Measurements from ENCODE around the gene SLC6A20. TPM values are rescaled to one million over a fixed set of nuclear protein-coding genes. Genes with fewer than 3 reads are reported as not detected.
"Not testable (repeated sequence)": the region's sequence is repeated elsewhere in the genome, so short reads cannot be mapped to it uniquely, and the experiment has no call there.

SLC6A20 gene
- polyA plus RNA-seq, 4 donors = 0.03 to 0.15 (median 0.08) TPM

- no peak for DNase-seq (ENCODE audit: low read depth in 4 of 4, low spot score in 3 of 4)
Measured at GRCh38 chr3:45761831-45762230, 34.5 kb downstream of the SLC6A20 start.

GRCh38 chr3:45760878-45761711 is 35.2 kb downstream of the SLC6A20 start:
- peak in 1 of 4 donors; percentile 29 for DNase-seq (ENCODE audit: low read depth in 4 of 4, low spot score in 3 of 4)

GRCh38 chr3:45759851-45760250 is 36.5 kb downstream of the SLC6A20 start:
- DNase-seq (ENCODE audit: low read depth in 4 of 4, low spot score in 3 of 4) = no peak

DNA sequence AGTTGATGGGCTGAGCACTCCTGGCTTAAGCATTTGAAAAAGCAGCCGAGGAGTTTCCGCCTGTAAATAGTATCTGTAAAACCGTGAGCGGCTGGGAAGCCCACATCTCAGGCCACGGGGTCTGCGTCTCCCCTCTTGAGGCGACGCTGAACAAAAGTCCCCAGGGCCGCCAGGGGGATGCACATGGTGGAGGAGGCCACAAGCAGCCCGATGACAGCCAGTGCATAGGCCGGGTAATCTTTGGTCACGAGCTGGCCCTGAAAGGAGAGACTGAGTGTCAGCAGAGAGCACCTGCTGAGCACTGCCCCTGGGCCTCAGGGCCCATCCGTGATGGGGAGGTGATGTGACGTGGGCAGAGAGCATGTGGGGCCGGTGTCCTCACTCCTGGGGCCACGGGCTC is 37.5 kb downstream of the SLC6A20 start:
- DNase-seq (ENCODE audit: low read depth in 4 of 4, low spot score in 3 of 4) = no peak

DNA sequence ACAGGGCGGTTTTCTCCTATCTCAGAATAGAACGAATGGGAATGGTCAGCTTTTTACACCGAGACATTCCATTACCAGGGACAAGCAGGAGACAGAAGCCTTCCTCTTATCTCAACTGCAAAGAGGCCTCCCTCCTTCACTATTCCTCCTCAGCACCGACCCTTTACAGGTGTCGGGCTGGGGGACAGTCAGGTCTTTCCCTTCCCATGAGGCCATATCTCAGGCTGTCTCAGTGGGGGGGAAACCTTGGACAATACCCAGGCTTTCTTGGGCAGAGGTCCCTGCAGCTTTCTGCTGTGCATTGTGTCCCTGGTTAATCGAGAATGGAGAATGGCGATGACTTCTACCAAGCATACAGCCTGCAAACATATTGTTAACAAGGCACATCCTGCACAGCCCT is 39.2 kb downstream of the SLC6A20 start:
- not testable (repeated sequence) for DNase-seq (ENCODE audit: low read depth in 4 of 4, low spot score in 3 of 4)

DNA sequence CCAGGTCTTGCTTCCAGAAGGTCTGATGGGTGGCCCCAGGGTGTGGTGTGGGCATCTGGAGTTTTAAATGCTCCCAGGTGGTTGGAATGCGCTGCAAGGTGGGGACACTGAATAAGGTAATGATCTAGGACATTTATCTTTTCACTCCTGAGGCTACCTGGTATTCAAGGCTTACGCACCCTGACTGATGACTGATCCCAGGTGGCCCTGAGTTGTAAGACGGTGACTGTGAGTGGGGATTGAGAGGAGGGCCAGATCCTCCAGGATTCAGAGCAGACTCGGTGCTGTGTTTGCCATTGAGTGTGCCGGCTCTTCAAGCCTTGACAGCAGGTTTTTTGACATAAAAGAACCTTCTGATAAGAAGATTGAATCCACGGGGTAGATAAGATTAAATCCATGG is 40.3 kb downstream of the SLC6A20 start:
- no peak for DNase-seq (ENCODE audit: low read depth in 4 of 4, low spot score in 3 of 4)

- no peak for DNase-seq (ENCODE audit: low read depth in 4 of 4, low spot score in 3 of 4)
Measured at GRCh38 chr3:45754461-45754860, 41.9 kb downstream of the SLC6A20 start.

- DNase-seq (ENCODE audit: low read depth in 4 of 4, low spot score in 3 of 4) = no peak
Measured at GRCh38 chr3:45753095-45753494, 43.2 kb downstream of the SLC6A20 start.

DNA sequence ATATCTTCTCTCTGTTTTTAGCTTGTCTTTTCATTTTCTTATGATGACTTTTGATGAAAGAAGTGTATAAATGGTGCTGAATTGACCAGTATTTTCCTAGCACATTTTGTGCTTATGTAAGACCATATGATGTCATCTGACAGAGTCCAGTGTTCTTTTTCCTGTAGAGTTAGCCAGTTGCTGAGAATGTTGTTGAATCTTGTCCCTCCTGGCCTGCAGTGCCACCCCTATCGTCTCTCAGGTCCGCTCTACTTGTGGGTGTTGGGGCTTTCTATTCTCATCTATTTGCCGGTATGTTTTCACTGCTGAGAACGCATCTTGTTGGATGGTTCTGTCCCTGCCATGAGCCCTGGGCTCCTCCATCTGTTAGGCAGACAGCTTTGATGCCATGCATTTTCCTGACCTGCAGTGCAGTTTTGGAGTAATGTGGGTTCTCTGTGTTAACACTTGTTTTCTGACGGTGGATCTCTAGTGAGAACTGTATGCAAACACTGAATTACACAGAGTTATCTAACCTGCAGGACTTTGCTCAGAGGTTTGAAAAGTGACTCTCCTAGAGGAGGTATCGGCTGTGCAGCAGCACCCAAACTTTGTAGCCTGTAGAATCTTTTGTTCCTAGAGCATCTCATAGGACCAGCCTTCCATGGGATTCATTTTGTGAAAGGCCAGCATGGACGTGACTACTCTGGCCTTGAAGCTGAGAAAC is 44.6 kb downstream of the SLC6A20 start:
- DNase-seq (ENCODE audit: low read depth in 4 of 4, low spot score in 3 of 4) = no peak

DNA sequence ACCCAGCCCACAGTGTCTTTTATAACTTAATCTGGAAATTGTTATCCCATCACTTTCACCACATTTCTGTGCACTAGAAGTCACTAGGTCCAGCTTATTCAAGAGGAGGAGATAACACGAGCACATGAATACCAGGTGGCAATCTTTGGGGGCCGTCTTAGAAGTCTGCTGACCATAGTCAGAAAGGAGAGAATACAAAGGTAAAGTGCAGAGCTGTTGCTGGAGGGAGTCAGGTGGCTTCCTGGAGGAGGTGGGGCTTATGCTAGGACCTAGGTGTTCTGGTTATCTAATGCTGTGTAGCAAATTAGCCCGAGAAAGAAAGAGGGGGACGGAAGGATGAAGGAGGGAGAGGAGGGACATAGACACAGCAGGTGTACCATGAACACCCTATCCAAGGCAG is 46.5 kb downstream of the SLC6A20 start:
- no peak for DNase-seq (ENCODE audit: low read depth in 4 of 4, low spot score in 3 of 4)

GRCh38 chr3:45749036-45749600 is 47.2 kb downstream of the SLC6A20 start:
- DNase-seq (ENCODE audit: low read depth in 4 of 4, low spot score in 3 of 4) = not testable (repeated sequence)

- no peak for DNase-seq (ENCODE audit: low read depth in 4 of 4, low spot score in 3 of 4)
Measured at GRCh38 chr3:45748068-45748467, 48.3 kb downstream of the SLC6A20 start.

- DNase-seq (ENCODE audit: low read depth in 4 of 4, low spot score in 3 of 4) = no peak
Measured at GRCh38 chr3:45746777-45747622, 49.3 kb downstream of the SLC6A20 start.

DNA sequence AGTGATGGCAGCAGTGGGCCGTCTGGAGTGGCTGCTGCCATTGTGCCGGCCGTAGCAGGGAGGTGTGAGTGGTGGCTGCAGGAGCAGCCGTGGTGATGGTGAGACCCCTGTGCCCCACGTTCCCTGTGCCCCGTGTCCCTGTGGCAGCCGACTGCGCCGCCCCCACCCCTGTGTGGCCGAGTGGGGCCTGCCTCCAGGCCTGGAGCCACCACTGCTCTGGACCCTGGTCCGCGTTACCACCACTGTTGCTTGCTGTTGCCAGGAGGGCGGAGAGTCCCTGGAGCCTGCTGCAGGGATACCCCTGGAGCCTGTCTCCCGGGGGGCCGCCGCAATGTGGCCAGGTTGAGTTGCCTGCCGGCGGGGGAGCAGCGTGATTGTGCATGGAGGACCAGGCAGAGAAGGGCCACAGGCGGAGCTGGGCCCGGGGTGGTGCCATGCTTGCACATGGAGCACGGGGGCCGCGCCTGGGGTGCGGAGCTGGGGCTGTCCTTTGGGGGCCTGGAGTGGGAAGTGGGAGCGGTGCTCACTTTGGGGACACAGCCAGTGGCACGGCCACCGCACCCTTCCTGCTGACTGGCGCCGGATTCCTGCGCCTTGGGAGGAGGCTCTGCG is 50.1 kb downstream of the SLC6A20 start:
- DNase-seq (ENCODE audit: low read depth in 4 of 4, low spot score in 3 of 4) = no peak

- DNase-seq (ENCODE audit: low read depth in 4 of 4, low spot score in 3 of 4) = no peak
Measured at GRCh38 chr3:45742461-45743089, 53.8 kb downstream of the SLC6A20 start.

DNA sequence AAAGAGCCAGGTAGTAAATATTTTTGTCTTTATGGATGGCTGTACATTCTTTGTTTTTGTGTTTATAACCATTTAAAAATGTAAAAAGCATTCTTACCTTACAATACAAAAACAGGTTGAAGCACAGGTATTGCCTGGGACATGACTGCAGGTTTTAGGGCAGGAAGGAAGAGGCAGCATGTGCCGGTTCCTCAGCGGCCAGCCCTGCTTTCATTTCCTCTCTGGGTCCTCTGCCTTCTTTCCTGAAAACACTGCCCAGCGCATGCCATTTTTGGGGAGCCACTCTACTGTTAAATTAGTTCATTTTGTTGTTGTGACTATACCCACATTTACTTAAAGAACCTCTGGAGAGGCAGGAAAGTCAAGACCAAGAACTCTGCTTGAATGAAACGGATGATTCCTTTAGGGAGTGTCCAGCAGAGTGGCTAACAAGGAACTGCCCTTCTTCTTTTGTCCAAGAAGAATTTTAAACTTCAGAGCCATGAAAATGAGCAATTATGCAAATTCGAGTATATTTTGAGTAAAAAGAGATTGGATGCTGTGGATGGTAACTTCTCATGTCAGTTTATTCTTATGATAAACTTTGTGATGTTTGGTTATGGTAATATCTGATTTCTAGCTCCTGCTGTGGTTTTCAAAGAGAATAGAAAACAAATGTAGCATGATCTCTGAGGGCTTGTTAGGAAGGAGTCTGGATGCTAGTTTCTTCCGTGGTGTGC is 54.4 kb downstream of the SLC6A20 start:
- DNase-seq (ENCODE audit: low read depth in 4 of 4, low spot score in 3 of 4) = no peak

- DNase-seq (ENCODE audit: low read depth in 4 of 4, low spot score in 3 of 4) = no peak
Measured at GRCh38 chr3:45741247-45741646, 55.1 kb downstream of the SLC6A20 start.

DNA sequence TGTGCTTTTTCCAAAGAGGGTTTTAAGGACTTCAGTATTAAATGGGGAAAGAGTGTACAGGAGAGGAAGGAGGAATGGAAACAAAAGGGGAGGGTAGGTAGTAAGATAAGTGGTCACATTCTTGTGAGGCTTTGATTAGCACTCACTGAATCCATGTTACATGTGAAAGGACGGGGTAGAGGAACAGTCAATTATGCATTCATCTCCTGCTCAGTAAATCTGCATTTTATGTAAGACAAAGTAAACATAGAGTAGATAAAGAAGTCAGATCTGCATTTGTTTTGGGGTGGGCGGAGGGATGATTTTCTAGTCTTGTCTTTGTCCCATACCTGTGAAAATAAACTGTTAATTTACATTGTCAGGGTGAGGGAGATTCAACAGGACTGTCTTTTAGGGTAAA is 56.3 kb downstream of the SLC6A20 start:
- DNase-seq (ENCODE audit: low read depth in 4 of 4, low spot score in 3 of 4) = no peak

DNA sequence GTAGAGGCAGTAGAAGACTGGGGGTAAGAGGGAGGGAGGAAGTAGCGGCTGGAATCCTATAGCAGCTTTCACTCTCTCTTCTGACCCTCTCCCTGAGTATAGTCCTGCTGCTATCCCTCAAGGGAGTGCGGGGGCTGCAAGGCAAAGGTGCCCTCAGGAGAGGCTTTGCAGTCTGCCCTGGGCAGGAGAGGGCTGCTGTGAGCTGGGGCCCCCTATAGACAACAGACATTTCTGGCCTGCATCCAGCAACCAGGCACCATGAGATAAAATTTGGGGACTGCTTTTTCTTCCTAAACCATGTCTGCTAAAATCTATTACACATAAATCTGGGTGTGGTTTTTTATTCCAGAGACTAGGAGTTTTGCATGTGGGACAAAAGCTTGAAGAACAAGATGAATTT is 59.1 kb downstream of the SLC6A20 start:
- no peak for DNase-seq (ENCODE audit: low read depth in 4 of 4, low spot score in 3 of 4)

Measured in left renal pelvis (tissue), 4 donors.